Fibroblast of skin of right quadriceps (primary cell): ENCODE results near the gene PRKAB2.
"Not testable (repeated sequence)": the region's sequence is repeated elsewhere in the genome, so short reads cannot be mapped to it uniquely, and the experiment has no call there.

Source experiments
- DNase-seq: peaks from one replicate; pipeline ENCODE4 v3.0.0-alpha.2; 2013

PRKAB2 gene

GRCh38 chr1:147172168-147173016 lies at the start of gene PRKAB2:
Gene PRKAB2, minus strand, starts transcription at chr1:147172470. Its CDS starts 326 bp downstream, at chr1:147172144.
- peak; percentile 97 for DNase-seq

GRCh38 chr1:147218606-147219005 lies 46.3 kb upstream of the PRKAB2 start:
- no peak for DNase-seq

GRCh38 chr1:147217141-147217540 lies 44.9 kb upstream of the PRKAB2 start:
- DNase-seq = no peak

GRCh38 chr1:147216124-147216523 lies 43.9 kb upstream of the PRKAB2 start:
- DNase-seq = no peak

- no peak for DNase-seq
Observed at GRCh38 chr1:147215540-147215916, 43.3 kb upstream of the PRKAB2 start.

GRCh38 chr1:147214842-147215539 lies 42.7 kb upstream of the PRKAB2 start:
- no peak for DNase-seq

- DNase-seq = no peak
Observed at GRCh38 chr1:147214325-147214724, 42.1 kb upstream of the PRKAB2 start.

- DNase-seq = no peak
Observed at GRCh38 chr1:147213271-147213670, 41.0 kb upstream of the PRKAB2 start.

- DNase-seq = no peak
Observed at GRCh38 chr1:147211577-147211976, 39.3 kb upstream of the PRKAB2 start.

GRCh38 chr1:147210987-147211386 lies 38.7 kb upstream of the PRKAB2 start:
- DNase-seq = no peak

GRCh38 chr1:147209825-147210821 lies 37.9 kb upstream of the PRKAB2 start:
- no peak for DNase-seq

GRCh38 chr1:147208619-147209018 lies 36.3 kb upstream of the PRKAB2 start:
- no peak for DNase-seq

GRCh38 chr1:147207192-147207591 lies 34.9 kb upstream of the PRKAB2 start:
- DNase-seq = no peak

GRCh38 chr1:147204080-147204479 lies 31.8 kb upstream of the PRKAB2 start:
- no peak for DNase-seq

- no peak for DNase-seq
Observed at GRCh38 chr1:147202576-147202975, 30.3 kb upstream of the PRKAB2 start.

- DNase-seq = no peak
Observed at GRCh38 chr1:147201786-147202185, 29.5 kb upstream of the PRKAB2 start.

GRCh38 chr1:147201276-147201675 lies 29.0 kb upstream of the PRKAB2 start:
- no peak for DNase-seq

GRCh38 chr1:147197324-147197723 lies 25.1 kb upstream of the PRKAB2 start:
- not testable (repeated sequence) for DNase-seq

- no peak for DNase-seq
Observed at GRCh38 chr1:147189514-147189913, 17.2 kb upstream of the PRKAB2 start.

- no peak for DNase-seq
Observed at GRCh38 chr1:147185432-147185831, 13.2 kb upstream of the PRKAB2 start.

- peak; percentile 48 for DNase-seq
Observed at GRCh38 chr1:147177611-147178380, 5.5 kb upstream of the PRKAB2 start.
